SJSA1 (cell line): ENCODE measurements around the gene CNR2. TPM values are rescaled to one million over a fixed set of nuclear protein-coding genes. Genes with fewer than 3 reads are reported as not detected.
"Not testable (repeated sequence)": the region's sequence is repeated elsewhere in the genome, so short reads cannot be mapped to it uniquely, and the experiment has no call there.

Experiments used
- DNase-seq, 2 experiments: peaks; one replicate each; pipeline ENCODE4 v3.0.0-alpha.2; 2015 to 2020; ENCODE audit warnings: low spot score in 2 of 2, low read depth in 1 of 2
- H3K27ac ChIP-seq: fragments of 250-450 bp; sonication (Bioruptor Pico); 2 replicates; pipeline ENCODE4 v1.5.1; 2020; ENCODE audit warnings: mild to moderate bottlenecking, moderate library complexity
- H3K27me3 ChIP-seq: fragments of 250-450 bp; sonication (Bioruptor Pico); replicated peaks from 2 replicates; pipeline ENCODE4 v1.5.1; 2020; ENCODE audit warnings: mild to moderate bottlenecking, moderate library complexity
- H3K36me3 ChIP-seq: fragments of 250-450 bp; sonication (Bioruptor Pico); 2 replicates; pipeline ENCODE4 v1.5.1; 2020; ENCODE audit warnings: mild to moderate bottlenecking
- H3K4me1 ChIP-seq: fragments of 250-450 bp; sonication (Bioruptor Pico); replicated peaks from 2 replicates; pipeline ENCODE4 v1.6.1; 2021; ENCODE audit warnings: mild to moderate bottlenecking
- H3K4me3 ChIP-seq: fragments of 250-450 bp; sonication (Bioruptor Pico); 2 replicates; pipeline ENCODE4 v1.5.1; 2020; ENCODE audit warnings: mild to moderate bottlenecking
- H3K9me3 ChIP-seq: fragments of 250-450 bp; sonication (Bioruptor Pico); replicated peaks from 2 replicates; pipeline ENCODE4 v1.5.1; 2020; ENCODE audit warnings: mild to moderate bottlenecking
- total RNA-seq: library from RNA; depleted of rRNA; stranded (reverse); fragments of >200 nt; shearing (Covaris generic); gene quantifications from 2 replicates; pipeline ENCODE4 v1.2.3, GENCODE V29; 2014

CNR2 gene
- total RNA-seq, 1 experiment from 2014 or later = 0.08 TPM

- peaks cover 12% of the 10 kb centered on the region for H3K27me3 ChIP-seq
- no peak overlapping the region for H3K4me3 ChIP-seq
- no peaks in the 10 kb centered on the region for H3K9me3 ChIP-seq
- no peak overlapping the region for H3K27ac ChIP-seq
- no peak for DNase-seq
- no peaks in the 10 kb centered on the region for H3K4me1 ChIP-seq
- H3K36me3 ChIP-seq = no peaks in the 10 kb centered on the region
Observed at GRCh38 chr1:23908453-23909341, 4.5 kb downstream of the CNR2 start.

- no peak overlapping the region for H3K27ac ChIP-seq
- H3K9me3 ChIP-seq = no peaks in the 10 kb centered on the region
- no peak overlapping the region for H3K4me3 ChIP-seq
- H3K36me3 ChIP-seq = no peaks in the 10 kb centered on the region
- peaks cover 26% of the 10 kb centered on the region for H3K27me3 ChIP-seq
- H3K4me1 ChIP-seq = no peaks in the 10 kb centered on the region
- no peak for DNase-seq
Observed at GRCh38 chr1:23906731-23907130, 6.4 kb downstream of the CNR2 start.

GRCh38 chr1:23905461-23906025 lies 7.6 kb downstream of the CNR2 start:
- no peaks in the 10 kb centered on the region for H3K9me3 ChIP-seq
- no peak overlapping the region for H3K27ac ChIP-seq
- H3K36me3 ChIP-seq = no peaks in the 10 kb centered on the region
- no peaks in the 10 kb centered on the region for H3K4me1 ChIP-seq
- DNase-seq = no peak
- peaks cover 31% of the 10 kb centered on the region for H3K27me3 ChIP-seq
- no peak overlapping the region for H3K4me3 ChIP-seq

- Histone ChIP-seq H3K36me3 (no peaks in the 10 kb centered on the region), H3K4me1 (no peaks in the 10 kb centered on the region), H3K9me3 (no peaks in the 10 kb centered on the region), H3K27me3 (peaks cover 32% of the 10 kb centered on the region), H3K4me3 (no peak overlapping the region), H3K27ac (no peak overlapping the region)
- DNase-seq = no peak
Observed at GRCh38 chr1:23904748-23905357, 8.3 kb downstream of the CNR2 start.

GRCh38 chr1:23903754-23904153 lies 9.4 kb downstream of the CNR2 start:
- no peak overlapping the region for H3K4me3 ChIP-seq
- no peaks in the 10 kb centered on the region for H3K9me3 ChIP-seq
- no peaks in the 10 kb centered on the region for H3K4me1 ChIP-seq
- no peak overlapping the region for H3K27ac ChIP-seq
- DNase-seq = no peak
- H3K36me3 ChIP-seq = no peaks in the 10 kb centered on the region
- peaks cover 32% of the 10 kb centered on the region for H3K27me3 ChIP-seq

- Histone ChIP-seq H3K4me3 (no peak overlapping the region), H3K36me3 (no peaks in the 10 kb centered on the region), H3K9me3 (no peaks in the 10 kb centered on the region), H3K27me3 (peaks cover 31% of the 10 kb centered on the region), H3K4me1 (no peaks in the 10 kb centered on the region), H3K27ac (no peak overlapping the region)
- DNase-seq = no peak
Observed at GRCh38 chr1:23902321-23903278, 10.6 kb downstream of the CNR2 start.

- not testable (repeated sequence) for H3K4me3 ChIP-seq, H3K36me3 ChIP-seq, H3K4me1 ChIP-seq, H3K27ac ChIP-seq, H3K9me3 ChIP-seq, DNase-seq
- H3K27me3 ChIP-seq = peaks cover 29% of the 10 kb centered on the region
Observed at GRCh38 chr1:23900017-23900416, 13.1 kb downstream of the CNR2 start.

- Histone ChIP-seq H3K27ac (no peak overlapping the region), H3K27me3 (peaks cover 22% of the 10 kb centered on the region), H3K4me1 (no peaks in the 10 kb centered on the region), H3K36me3 (no peaks in the 10 kb centered on the region), H3K9me3 (no peaks in the 10 kb centered on the region), H3K4me3 (no peak overlapping the region)
- DNase-seq = no peak
Observed at GRCh38 chr1:23899070-23899469, 14.1 kb downstream of the CNR2 start.

- no peak overlapping the region for H3K27ac ChIP-seq
- no peaks in the 10 kb centered on the region for H3K4me1 ChIP-seq
- no peaks in the 10 kb centered on the region for H3K36me3 ChIP-seq
- H3K27me3 ChIP-seq = peaks cover 6% of the 10 kb centered on the region; the same call in 1 of the 2 replicates
- H3K4me3 ChIP-seq = no peak overlapping the region
- H3K9me3 ChIP-seq = no peaks in the 10 kb centered on the region
- no peak for DNase-seq
Observed at GRCh38 chr1:23897083-23897482, 16.1 kb downstream of the CNR2 start.

GRCh38 chr1:23896491-23896890 lies 16.7 kb downstream of the CNR2 start:
- Histone ChIP-seq H3K4me3 (no peak overlapping the region), H3K27ac (no peak overlapping the region), H3K4me1 (no peaks in the 10 kb centered on the region), H3K36me3 (no peaks in the 10 kb centered on the region), H3K27me3 (peaks cover 6% of the 10 kb centered on the region; the same call in 1 of the 2 replicates), H3K9me3 (no peaks in the 10 kb centered on the region)
- no peak for DNase-seq

GRCh38 chr1:23895993-23896392 lies 17.2 kb downstream of the CNR2 start:
- no peak overlapping the region for H3K4me3 ChIP-seq
- no peak overlapping the region for H3K27ac ChIP-seq
- no peaks in the 10 kb centered on the region for H3K36me3 ChIP-seq
- no peaks in the 10 kb centered on the region for H3K9me3 ChIP-seq
- H3K27me3 ChIP-seq = peaks cover 5% of the 10 kb centered on the region; the same call in 1 of the 2 replicates
- no peak for DNase-seq
- H3K4me1 ChIP-seq = no peaks in the 10 kb centered on the region

- no peak for DNase-seq
- H3K36me3 ChIP-seq = no peaks in the 10 kb centered on the region
- H3K27me3 ChIP-seq = no peaks in the 10 kb centered on the region
- no peaks in the 10 kb centered on the region for H3K9me3 ChIP-seq
- no peak overlapping the region for H3K4me3 ChIP-seq
- no peaks in the 10 kb centered on the region for H3K4me1 ChIP-seq
- no peak overlapping the region for H3K27ac ChIP-seq
Observed at GRCh38 chr1:23895082-23895481, 18.1 kb downstream of the CNR2 start.

GRCh38 chr1:23889074-23889473 lies 24.1 kb downstream of the CNR2 start:
- Histone ChIP-seq H3K27ac (no peak overlapping the region), H3K4me3 (no peak overlapping the region), H3K9me3 (no peaks in the 10 kb centered on the region), H3K36me3 (no peaks in the 10 kb centered on the region), H3K27me3 (no peaks in the 10 kb centered on the region; the same call in 1 of the 2 replicates), H3K4me1 (no peaks in the 10 kb centered on the region)
- no peak for DNase-seq
